ENCODE data around the gene BBOX1. TPM values are rescaled to one million over a fixed set of nuclear protein-coding genes. Genes with fewer than 3 reads are reported as not detected.

Gene BBOX1
- total RNA-seq (2022; extraction: Qiagen RNA extraction; ENCODE audit: low read depth): not detected in 5 replicates

GRCh38 chr11:27040302-27041115 is at the start of gene BBOX1:
TSS of gene BBOX1 (plus strand) at chr11:27040815. CDS start at chr11:27055431, 14,616 bp downstream.

DNA sequence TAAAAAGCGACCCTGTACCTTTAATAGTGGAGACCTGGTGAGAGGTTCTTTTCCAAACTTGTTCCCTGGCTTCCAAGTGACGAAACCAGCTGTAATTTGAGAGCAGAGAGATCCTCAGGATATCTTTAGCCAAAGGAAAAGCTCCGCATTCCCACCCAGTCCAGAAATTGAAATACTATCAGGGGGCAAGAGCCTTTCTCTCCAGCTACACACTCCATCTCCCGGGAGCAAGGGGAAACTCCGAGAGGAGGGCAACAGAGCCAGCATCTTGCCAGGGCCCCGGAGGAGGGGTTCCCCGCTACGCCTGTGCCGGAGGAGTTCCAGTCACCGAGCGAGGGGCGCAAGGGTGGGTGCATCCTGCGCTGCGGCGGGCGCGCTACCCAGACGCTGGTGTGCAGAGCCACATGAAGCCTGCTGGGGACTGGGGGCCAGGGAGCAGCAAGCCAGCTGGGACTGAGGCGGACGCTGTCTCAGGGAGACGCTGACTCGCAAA is 46.6 kb upstream of the BBOX1 start, which contains the start of gene FIBIN:
Gene FIBIN (plus strand): TSS at position 148 of the 493 bp plus-strand sequence. CDS start 415 bp downstream, outside the sequence.

Other genes starting within 250 kb of the BBOX1 start
- not detected in 5 replicates for gene FIBIN, start 46.7 kb upstream of the BBOX1 start, total RNA-seq (2022; extraction: Qiagen RNA extraction; ENCODE audit: low read depth)